BE2C (cell line): ENCODE results near the gene SAMD14.

Experiments
- DNase-seq: peaks from one replicate; pipeline ENCODE4 v3.0.0-alpha.2; 2020
- H3K27me3 ChIP-seq: fragments of 250-450 bp; sonication (Bioruptor Pico); 2 replicates; pipeline ENCODE4 v1.5.1; 2020; ENCODE audit warnings: mild to moderate bottlenecking
- H3K36me3 ChIP-seq: fragments of 250-450 bp; sonication (Bioruptor Pico); 2 replicates; pipeline ENCODE4 v1.5.1; 2020; ENCODE audit warnings: mild to moderate bottlenecking
- H3K4me1 ChIP-seq: fragments of 250-450 bp; sonication (Bioruptor Pico); 2 replicates; pipeline ENCODE4 v1.5.1; 2020
- H3K4me3 ChIP-seq: 2 replicates; pipeline ENCODE4 v1.5.1; 2011; ENCODE audit warnings: low read depth, low read length
- H3K9me3 ChIP-seq: fragments of 250-450 bp; sonication (Bioruptor Pico); 2 replicates; pipeline ENCODE4 v1.5.1; 2020
- CTCF ChIP-seq: IDR thresholded peaks from 2 replicates; pipeline ENCODE4 v1.5.1; 2012; ENCODE audit warnings: mild to moderate bottlenecking, low read depth, low read length

SAMD14 gene

GRCh38 chr17:50128441-50129352 lies 1.3 kb downstream of the SAMD14 start:
- no peak for DNase-seq
- Histone ChIP-seq H3K4me3 (no peak overlapping the region), H3K9me3 (no peaks in the 10 kb centered on the region), H3K36me3 (no peaks in the 10 kb centered on the region), H3K4me1 (peaks cover 18% of the 10 kb centered on the region), H3K27me3 (peaks cover 7% of the 10 kb centered on the region)
- TF ChIP-seq CTCF, result no peak

GRCh38 chr17:50127697-50128361 lies 2.1 kb downstream of the SAMD14 start:
- DNase-seq, result no peak

GRCh38 chr17:50125420-50125997 lies 4.5 kb downstream of the SAMD14 start:
- peaks cover 7% of the 10 kb centered on the region for H3K27me3 ChIP-seq

More at GRCh38 chr17:50127697-50128361, 2.1 kb downstream of the SAMD14 start:
- H3K9me3 ChIP-seq, result no peaks in the 10 kb centered on the region
- peaks cover 7% of the 10 kb centered on the region for H3K27me3 ChIP-seq
- TF ChIP-seq CTCF, result no peak
- H3K4me1 ChIP-seq, result peaks cover 15% of the 10 kb centered on the region
- no peak overlapping the region for H3K4me3 ChIP-seq
- no peaks in the 10 kb centered on the region for H3K36me3 ChIP-seq

GRCh38 chr17:50123649-50124349 lies 6.2 kb downstream of the SAMD14 start:
- no peak for DNase-seq
- Histone ChIP-seq H3K27me3 (peaks cover 3% of the 10 kb centered on the region; the same call in 1 of the 2 replicates), H3K36me3 (no peaks in the 10 kb centered on the region), H3K4me1 (peaks cover 10% of the 10 kb centered on the region; the same call in 1 of the 2 replicates), H3K4me3 (no peak overlapping the region), H3K9me3 (no peaks in the 10 kb centered on the region)
- no peak for TF ChIP-seq CTCF

More at GRCh38 chr17:50125420-50125997, 4.5 kb downstream of the SAMD14 start:
- no peaks in the 10 kb centered on the region for H3K36me3 ChIP-seq
- H3K4me1 ChIP-seq, result peaks cover 10% of the 10 kb centered on the region; the same call in 1 of the 2 replicates
- no peak for TF ChIP-seq CTCF
- no peaks in the 10 kb centered on the region for H3K9me3 ChIP-seq
- no peak overlapping the region for H3K4me3 ChIP-seq
- no peak for DNase-seq

GRCh38 chr17:50122945-50123344 lies 7.0 kb downstream of the SAMD14 start:
- H3K36me3 ChIP-seq, result no peaks in the 10 kb centered on the region
- no peak overlapping the region for H3K4me3 ChIP-seq
- H3K9me3 ChIP-seq, result no peaks in the 10 kb centered on the region
- peaks cover 10% of the 10 kb centered on the region; the same call in 1 of the 2 replicates for H3K4me1 ChIP-seq
- no peaks in the 10 kb centered on the region for H3K27me3 ChIP-seq
- no peak for DNase-seq
- no peak for TF ChIP-seq CTCF
